HCT116 (cell line): Measurements from ENCODE around the gene TTC38. TPM values are rescaled to one million over a fixed set of nuclear protein-coding genes. Genes with fewer than 3 reads are reported as not detected.
A peak's percentile ranks its signal among the peaks of the same experiment; 100 is the strongest.

Experiments used
- ATAC-seq: fragments of 200-7000 bp; cut with Tn5 transposase; 2 replicates; pipeline ENCODE4 v1.9.1; 2020; ENCODE audit warnings: mild to moderate bottlenecking, moderate library complexity
- BruUV-seq: library from RNA; stranded (reverse); fragments of 400-500 nt; replicated peaks from 2 replicates; lab custom pipeline; 2021; lab: Mats Ljungman, UMichigan
- CTCF ChIA-PET: fragments of 300-600 bp; sonication (Branson Sonifier 250); formaldehyde crosslinking; loops from one replicate; lab custom pipeline; 2021; ENCODE audit warnings: antibody characterized with exemption; lab: Charles Lee
- POLR2A ChIA-PET: fragments of 300-600, 350-600 bp; sonication (Branson Sonifier 250); formaldehyde crosslinking; loops from one replicate; lab custom pipeline; 2021; ENCODE audit warnings: antibody characterized with exemption; lab: Charles Lee
- RAD21 ChIA-PET, 2 experiments: fragments of 300-600 bp; sonication (Branson Sonifier 250); formaldehyde crosslinking; loops; one replicate each; lab custom pipeline; 2023; ENCODE audit warnings: low total read pairs in 2 of 2; ENCODE audit not compliant: uncharacterized antibody in 2 of 2, unreplicated experiment in 2 of 2, low non-redundant PET in 1 of 2; lab: Charles Lee
- DNase-seq: peaks from one replicate; pipeline ENCODE4 v3.0.0-alpha.2; 2010; ENCODE audit warnings: low read depth, low spot score
- H2AFZ ChIP-seq: fragments of 200-600 bp; shearing (Covaris generic), sonication (generic); 2 replicates; pipeline ENCODE4 v1.6.1; 2017; ENCODE audit warnings: low read depth, mixed run types, mixed read lengths, antibody characterized with exemption, low read length; ENCODE audit not compliant: poor library complexity, severe bottlenecking
- H3K27ac ChIP-seq: 2 replicates; pipeline ENCODE4 v1.5.1; 2012; ENCODE audit warnings: low read depth, low read length
- H3K27me3 ChIP-seq: fragments of 200-600 bp; sonication (generic); 2 replicates; pipeline ENCODE4 v1.6.1; 2016; ENCODE audit warnings: mixed run types, low read length, mixed read lengths; ENCODE audit not compliant: insufficient read depth
- H3K36me3 ChIP-seq, 2 experiments: fragments of 200-500 bp in 1 of 2; fragments of 200-600 bp in 1 of 2; sonication (Bioruptor generic) in 1 of 2; sonication (generic) in 1 of 2; 2 replicates each; pipeline versions ENCODE4 v1.5.1 to v1.6.1; 2014 to 2016; ENCODE audit warnings: low read length in 2 of 2, inconsistent platforms in 1 of 2, mixed read lengths in 1 of 2, mixed run types in 1 of 2; ENCODE audit not compliant: insufficient read depth in 2 of 2, control insufficient read depth in 1 of 2
- H3K4me1 ChIP-seq, 2 experiments: fragments of 200-600 bp in 1 of 2; sonication (generic) in 1 of 2; 2 replicates each; pipeline versions ENCODE4 v1.5.1 to v1.6.1; 2012 to 2017; ENCODE audit warnings: low read length in 2 of 2, inconsistent platforms in 1 of 2, mild to moderate bottlenecking in 1 of 2, mixed read lengths in 1 of 2, mixed run types in 1 of 2, moderate library complexity in 1 of 2; ENCODE audit not compliant: insufficient read depth in 2 of 2, control insufficient read depth in 1 of 2
- H3K4me2 ChIP-seq: fragments of 200-600 bp; sonication (generic); 2 replicates; pipeline ENCODE4 v1.6.1; 2017; ENCODE audit warnings: mixed run types, low read length, mixed read lengths
- H3K4me3 ChIP-seq, 2 experiments: fragments of 200-600 bp in 1 of 2; sonication (generic) in 1 of 2; replicated peaks in 1 of 2; 2 replicates each; pipeline ENCODE4 v1.5.1; 2011 to 2016; ENCODE audit warnings: low read length in 2 of 2, control low read depth in 1 of 2, low read depth in 1 of 2, mild to moderate bottlenecking in 1 of 2, mixed read lengths in 1 of 2, mixed run types in 1 of 2
- H3K79me2 ChIP-seq: fragments of 200-600 bp; sonication (generic); 2 replicates; pipeline ENCODE4 v1.6.1; 2017; ENCODE audit warnings: mild to moderate bottlenecking, mixed run types, low read length, moderate library complexity, mixed read lengths; ENCODE audit not compliant: insufficient read depth
- H3K9ac ChIP-seq: fragments of 200-600 bp; sonication (generic); 2 replicates; pipeline ENCODE4 v1.6.1; 2016; ENCODE audit warnings: low read length, mixed read lengths
- H3K9me2 ChIP-seq: fragments of 200-600 bp; sonication (generic), shearing (Covaris generic); 2 replicates; pipeline ENCODE4 v1.6.1; 2017; ENCODE audit warnings: mixed run types, mild to moderate bottlenecking, moderate library complexity; ENCODE audit not compliant: insufficient read depth
- H3K9me3 ChIP-seq, 2 experiments: fragments of 200-500 bp in 1 of 2; fragments of 200-600 bp in 1 of 2; sonication (Bioruptor generic) in 1 of 2; sonication (generic) in 1 of 2; 2 replicates each; pipeline ENCODE4 v1.6.1; 2014 to 2017; ENCODE audit warnings: low read length in 2 of 2, mixed read lengths in 2 of 2, inconsistent platforms in 1 of 2, low read depth in 1 of 2, mild to moderate bottlenecking in 1 of 2, mixed run types in 1 of 2, moderate library complexity in 1 of 2; ENCODE audit not compliant: control insufficient read depth in 1 of 2, insufficient read depth in 1 of 2
- H4K20me1 ChIP-seq: fragments of 200-600 bp; sonication (generic), shearing (Covaris generic); 2 replicates; pipeline ENCODE4 v1.6.1; 2017; ENCODE audit warnings: mixed run types, mild to moderate bottlenecking, moderate library complexity; ENCODE audit not compliant: insufficient read depth
- CBX3 ChIP-seq: IDR thresholded peaks from 2 replicates; pipeline ENCODE4 v1.6.1; 2012; ENCODE audit warnings: low read depth
- CEBPB ChIP-seq: IDR thresholded peaks from 2 replicates; pipeline ENCODE4 v1.6.1; 2012; ENCODE audit warnings: low read depth
- EGR1 ChIP-seq: IDR thresholded peaks from 2 replicates; pipeline ENCODE4 v1.6.1; 2012; ENCODE audit warnings: low read depth
- ELF1 ChIP-seq: IDR thresholded peaks from 2 replicates; pipeline ENCODE4 v1.6.1; 2012; ENCODE audit warnings: low read depth, borderline replicate concordance
- EZH2phosphoT487 ChIP-seq: fragments of 200-600 bp; IDR thresholded peaks from 2 replicates; pipeline ENCODE4 v1.6.1; 2018; ENCODE audit warnings: antibody characterized with exemption, borderline replicate concordance
- FOSL1 ChIP-seq: IDR thresholded peaks from 2 replicates; pipeline ENCODE4 v1.6.1; 2012; ENCODE audit warnings: low read depth
- JUND ChIP-seq: IDR thresholded peaks from 2 replicates; pipeline ENCODE4 v1.6.1; 2012
- POLR2AphosphoS5 ChIP-seq: IDR thresholded peaks from 2 replicates; pipeline ENCODE4 v1.6.1; 2011; ENCODE audit warnings: mild to moderate bottlenecking, low read depth, low read length, moderate library complexity
- RAD21 ChIP-seq: IDR thresholded peaks from 2 replicates; pipeline ENCODE4 v1.6.1; 2012; ENCODE audit warnings: low read depth, mild to moderate bottlenecking
- SIN3A ChIP-seq: IDR thresholded peaks from 2 replicates; pipeline ENCODE4 v1.6.1; 2012; ENCODE audit warnings: low read depth
- SP1 ChIP-seq: IDR thresholded peaks from 2 replicates; pipeline ENCODE4 v1.6.1; 2012; ENCODE audit warnings: low read depth
- SRF ChIP-seq: IDR thresholded peaks from 2 replicates; pipeline ENCODE4 v1.6.1; 2012; ENCODE audit warnings: low read depth
- YY1 ChIP-seq: IDR thresholded peaks from 2 replicates; pipeline ENCODE4 v1.6.1; 2011; ENCODE audit warnings: low read length, low read depth, moderate library complexity, mild to moderate bottlenecking; ENCODE audit not compliant: insufficient replicate concordance; ENCODE audit errors: extremely low read depth
- ZFX ChIP-seq: fragments of 450-650 bp; IDR thresholded peaks from 2 replicates; pipeline ENCODE4 v1.6.1; 2017
- ZNF274 ChIP-seq: fragments of 200-500 bp; sonication (Bioruptor generic); IDR thresholded peaks from 2 replicates; pipeline ENCODE4 v1.6.1; 2014; ENCODE audit warnings: mild to moderate bottlenecking, low read depth, low read length, inconsistent platforms
- intact Hi-C: fragments of 100-400 bp; cut with micrococcal nuclease; formaldehyde crosslinking; loops from 2 replicates; pipeline ENCODE4 v1.10.0; 2022
- total RNA-seq: library from RNA; stranded (reverse); gene quantifications from one replicate; pipeline ENCODE4 v1.2.1, GENCODE V29; 2021; ENCODE audit not compliant: unreplicated experiment
- TF ChIP-seq, protein P1 (sequence below): IDR thresholded peaks from 2 replicates; pipeline ENCODE4 v1.6.1; 2011; ENCODE audit warnings: mild to moderate bottlenecking, low read length, moderate library complexity; ENCODE audit not compliant: insufficient replicate concordance; ENCODE audit errors: extremely low read depth
- TF ChIP-seq, protein P2 (sequence below), 3 experiments: fragments of 200-600 bp in 1 of 3; sonication (generic) in 1 of 3; IDR thresholded peaks in 2 of 3; conservative IDR thresholded peaks in 1 of 3; 2 replicates each; pipeline ENCODE4 v1.5.1; 2012 to 2017; ENCODE audit warnings: low read depth in 2 of 3, low read length in 2 of 3, antibody characterized with exemption in 1 of 3, borderline replicate concordance in 1 of 3, control low read depth in 1 of 3, mild to moderate bottlenecking in 1 of 3, mixed read lengths in 1 of 3, mixed run types in 1 of 3, moderate library complexity in 1 of 3; ENCODE audit not compliant: insufficient read depth in 1 of 3
- TF ChIP-seq, protein P3 (sequence below): IDR thresholded peaks from 2 replicates; pipeline ENCODE4 v1.6.1; 2012
- TF ChIP-seq, protein P4 (sequence below): IDR thresholded peaks from 2 replicates; pipeline ENCODE4 v1.6.1; 2012

Gene TTC38
- total RNA-seq, 1 experiment from 2014 or later: 22.9 TPM

DNA sequence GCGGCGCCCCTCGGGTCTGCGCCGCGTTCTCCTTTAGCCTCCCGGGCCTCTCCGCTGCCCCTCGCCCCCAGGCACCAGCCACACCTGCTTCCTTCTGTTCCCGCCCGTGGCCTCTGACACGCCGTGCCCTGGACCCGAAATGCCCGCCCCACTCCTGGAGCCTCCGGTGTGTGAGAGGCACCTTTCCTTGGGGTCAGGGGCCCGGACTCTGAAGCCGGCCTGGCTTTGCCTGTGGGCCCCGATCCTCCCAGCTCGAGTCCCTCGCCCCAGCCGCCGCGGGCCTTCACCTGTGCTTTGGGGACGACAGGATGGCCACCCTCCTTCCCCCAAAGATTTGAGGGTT lies 17.1 kb upstream of the TTC38 start:
- Histone ChIP-seq H3K9ac (peak overlapping the region; percentile 86), H3K4me3 (peak overlapping the region; percentile 80 to 90), H4K20me1 (no peaks in the 10 kb centered on the region), H3K4me2 (peak overlapping the region; percentile 99), H3K9me2 (no peaks in the 10 kb centered on the region), H3K9me3 (no peaks in the 10 kb centered on the region), H3K27ac (peak overlapping the region; percentile 98), H2AFZ (no peak overlapping the region), H3K4me1 (peaks cover 5 to 20% of the 10 kb centered on the region in 2 experiments; a peak in 3 of 4 replicates), H3K27me3 (no peaks in the 10 kb centered on the region), H3K79me2 (peaks cover 20% of the 10 kb centered on the region), H3K36me3 (no peaks in the 10 kb centered on the region)
- CTCF ChIA-PET: interaction anchor here (1.0 kb wide), 1 partner anchor 128 kb away, joined by 4 read pairs; no protein-coding TSS in a partner anchor
- BruUV-seq: no TSS peak
- DNase-seq: no peak
- no peak for TF ChIP-seq YY1
- TF ChIP-seq SP1: no peak
- TF ChIP-seq SIN3A: no peak
- ATAC-seq: peak; percentile 7
- POLR2A ChIA-PET: interaction anchor here (0.7 to 1.6 kb wide), 2 partner anchors 9 to 17 kb away, joined by 3 to 9 read pairs; partner anchors contain the start of gene TTC38
- RAD21 ChIA-PET: no interaction called here
- intact Hi-C loops: no loop called here

DNA sequence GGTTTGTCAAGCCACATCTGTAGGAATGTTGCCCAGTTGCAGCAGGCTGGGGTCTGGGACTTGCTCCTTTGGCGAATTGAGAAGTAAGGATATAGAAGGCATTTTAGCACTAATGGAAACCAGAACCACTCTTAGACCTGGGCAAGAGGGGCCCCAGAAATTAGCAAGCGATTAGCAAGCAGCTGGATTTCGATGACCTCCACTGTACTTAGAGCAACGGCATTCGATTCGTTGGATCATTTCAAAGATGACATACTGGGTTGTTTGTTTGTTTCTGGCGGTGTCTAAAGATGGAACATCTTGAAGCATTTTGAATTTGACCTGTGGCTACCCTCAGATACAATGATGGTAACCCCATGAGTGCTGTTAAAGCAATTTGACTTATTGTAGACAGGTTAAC lies 16.5 kb upstream of the TTC38 start:
- H2AFZ ChIP-seq: no peak overlapping the region
- no peaks in the 10 kb centered on the region for H3K9me2 ChIP-seq
- peak overlapping the region; percentile 80 to 90 for H3K4me3 ChIP-seq
- H3K27me3 ChIP-seq: no peaks in the 10 kb centered on the region
- H3K9ac ChIP-seq: peak overlapping the region; percentile 86
- RAD21 ChIA-PET: no interaction called here
- peak overlapping the region; percentile 99 for H3K4me2 ChIP-seq
- ATAC-seq (no peak), DNase-seq (no peak)
- BruUV-seq: no TSS peak
- CTCF ChIA-PET: no interaction called here
- no peaks in the 10 kb centered on the region for H3K36me3 ChIP-seq
- intact Hi-C loops: no loop called here
- H3K27ac ChIP-seq: peak overlapping the region; percentile 98
- H4K20me1 ChIP-seq: no peaks in the 10 kb centered on the region
- POLR2A ChIA-PET: no interaction called here
- H3K9me3 ChIP-seq: no peaks in the 10 kb centered on the region
- peaks cover 5 to 20% of the 10 kb centered on the region in 2 experiments; a peak in 3 of 4 replicates for H3K4me1 ChIP-seq
- peaks cover 20% of the 10 kb centered on the region for H3K79me2 ChIP-seq
- TF ChIP-seq, protein P1, sequence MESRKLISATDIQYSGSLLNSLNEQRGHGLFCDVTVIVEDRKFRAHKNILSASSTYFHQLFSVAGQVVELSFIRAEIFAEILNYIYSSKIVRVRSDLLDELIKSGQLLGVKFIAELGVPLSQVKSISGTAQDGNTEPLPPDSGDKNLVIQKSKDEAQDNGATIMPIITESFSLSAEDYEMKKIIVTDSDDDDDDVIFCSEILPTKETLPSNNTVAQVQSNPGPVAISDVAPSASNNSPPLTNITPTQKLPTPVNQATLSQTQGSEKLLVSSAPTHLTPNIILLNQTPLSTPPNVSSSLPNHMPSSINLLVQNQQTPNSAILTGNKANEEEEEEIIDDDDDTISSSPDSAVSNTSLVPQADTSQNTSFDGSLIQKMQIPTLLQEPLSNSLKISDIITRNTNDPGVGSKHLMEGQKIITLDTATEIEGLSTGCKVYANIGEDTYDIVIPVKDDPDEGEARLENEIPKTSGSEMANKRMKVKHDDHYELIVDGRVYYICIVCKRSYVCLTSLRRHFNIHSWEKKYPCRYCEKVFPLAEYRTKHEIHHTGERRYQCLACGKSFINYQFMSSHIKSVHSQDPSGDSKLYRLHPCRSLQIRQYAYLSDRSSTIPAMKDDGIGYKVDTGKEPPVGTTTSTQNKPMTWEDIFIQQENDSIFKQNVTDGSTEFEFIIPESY: no peak
- TF ChIP-seq ELF1 (no peak), FOSL1 (no peak), ZFX (no peak), EZH2phosphoT487 (no peak), YY1 (no peak), EGR1 (no peak), POLR2AphosphoS5 (no peak), CBX3 (no peak), ZNF274 (no peak), CEBPB (no peak), JUND (no peak), SRF (no peak), RAD21 (no peak)
- TF ChIP-seq, protein P2, sequence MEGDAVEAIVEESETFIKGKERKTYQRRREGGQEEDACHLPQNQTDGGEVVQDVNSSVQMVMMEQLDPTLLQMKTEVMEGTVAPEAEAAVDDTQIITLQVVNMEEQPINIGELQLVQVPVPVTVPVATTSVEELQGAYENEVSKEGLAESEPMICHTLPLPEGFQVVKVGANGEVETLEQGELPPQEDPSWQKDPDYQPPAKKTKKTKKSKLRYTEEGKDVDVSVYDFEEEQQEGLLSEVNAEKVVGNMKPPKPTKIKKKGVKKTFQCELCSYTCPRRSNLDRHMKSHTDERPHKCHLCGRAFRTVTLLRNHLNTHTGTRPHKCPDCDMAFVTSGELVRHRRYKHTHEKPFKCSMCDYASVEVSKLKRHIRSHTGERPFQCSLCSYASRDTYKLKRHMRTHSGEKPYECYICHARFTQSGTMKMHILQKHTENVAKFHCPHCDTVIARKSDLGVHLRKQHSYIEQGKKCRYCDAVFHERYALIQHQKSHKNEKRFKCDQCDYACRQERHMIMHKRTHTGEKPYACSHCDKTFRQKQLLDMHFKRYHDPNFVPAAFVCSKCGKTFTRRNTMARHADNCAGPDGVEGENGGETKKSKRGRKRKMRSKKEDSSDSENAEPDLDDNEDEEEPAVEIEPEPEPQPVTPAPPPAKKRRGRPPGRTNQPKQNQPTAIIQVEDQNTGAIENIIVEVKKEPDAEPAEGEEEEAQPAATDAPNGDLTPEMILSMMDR (IDR thresholded peaks at IDR 0.05 in 2 of 3, conservative IDR thresholded peaks at IDR 0.05 in 1 of 3; ENCODE audit: borderline replicate concordance in 1 of 3, insufficient read depth in 1 of 3, low read depth in 2 of 3, low read length in 2 of 3): no peak
- TF ChIP-seq, protein P3, sequence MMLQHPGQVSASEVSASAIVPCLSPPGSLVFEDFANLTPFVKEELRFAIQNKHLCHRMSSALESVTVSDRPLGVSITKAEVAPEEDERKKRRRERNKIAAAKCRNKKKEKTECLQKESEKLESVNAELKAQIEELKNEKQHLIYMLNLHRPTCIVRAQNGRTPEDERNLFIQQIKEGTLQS: no peak
- TF ChIP-seq, protein P4, sequence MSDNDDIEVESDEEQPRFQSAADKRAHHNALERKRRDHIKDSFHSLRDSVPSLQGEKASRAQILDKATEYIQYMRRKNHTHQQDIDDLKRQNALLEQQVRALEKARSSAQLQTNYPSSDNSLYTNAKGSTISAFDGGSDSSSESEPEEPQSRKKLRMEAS: no peak
